NB4 (cell line): ENCODE data around the gene COX7A2.

Experiments used
- MYC ChIP-seq: IDR thresholded peaks from 2 replicates; pipeline ENCODE4 v1.6.1; 2011; ENCODE audit warnings: low read depth, low read length
- POLR2A ChIP-seq: IDR thresholded peaks from 2 replicates; pipeline ENCODE4 v1.6.1; 2011; ENCODE audit warnings: mild to moderate bottlenecking; ENCODE audit not compliant: insufficient read length; ENCODE audit errors: extremely low read depth
- TF ChIP-seq, protein P1 (sequence below): IDR thresholded peaks from one replicate; pipeline ENCODE4 v1.5.1; 2012; ENCODE audit warnings: low read depth, low read length
- TF ChIP-seq, protein P2 (sequence below): IDR thresholded peaks from 2 replicates; pipeline ENCODE4 v1.6.1; 2011; ENCODE audit warnings: low read depth, low read length

DNA sequence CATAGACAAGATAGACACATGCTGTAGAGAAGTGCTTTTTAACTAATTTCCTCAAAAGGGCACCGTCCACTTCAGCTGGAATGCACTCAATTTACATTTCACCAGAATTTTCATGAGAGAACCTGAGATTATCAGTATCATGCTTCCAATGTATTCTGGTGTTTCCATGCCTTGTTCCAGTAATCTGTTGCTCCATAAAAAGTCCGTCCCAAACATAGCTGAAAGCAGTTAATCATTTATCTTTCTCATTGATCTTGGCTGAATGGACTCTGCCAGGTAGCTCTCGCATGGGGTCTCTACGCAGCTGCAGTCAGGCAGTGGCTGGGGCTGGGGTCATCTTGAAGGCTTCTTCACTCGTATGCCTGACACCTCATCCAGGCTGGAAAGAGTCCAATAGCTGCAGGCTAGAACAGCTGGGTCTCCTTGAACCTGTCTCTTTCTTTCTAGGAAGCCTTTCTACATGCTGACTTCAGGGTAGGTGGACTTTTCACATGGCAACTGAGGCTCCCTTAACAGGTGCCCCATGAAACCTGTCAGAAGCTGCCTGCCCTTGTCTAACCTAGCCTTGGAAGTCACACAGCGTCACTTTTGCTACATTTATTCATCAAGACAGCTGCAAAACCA, 19.2 kb downstream of the COX7A2 start:
- TF ChIP-seq MYC (no peak), POLR2A (no peak)
- TF ChIP-seq, protein P1, sequence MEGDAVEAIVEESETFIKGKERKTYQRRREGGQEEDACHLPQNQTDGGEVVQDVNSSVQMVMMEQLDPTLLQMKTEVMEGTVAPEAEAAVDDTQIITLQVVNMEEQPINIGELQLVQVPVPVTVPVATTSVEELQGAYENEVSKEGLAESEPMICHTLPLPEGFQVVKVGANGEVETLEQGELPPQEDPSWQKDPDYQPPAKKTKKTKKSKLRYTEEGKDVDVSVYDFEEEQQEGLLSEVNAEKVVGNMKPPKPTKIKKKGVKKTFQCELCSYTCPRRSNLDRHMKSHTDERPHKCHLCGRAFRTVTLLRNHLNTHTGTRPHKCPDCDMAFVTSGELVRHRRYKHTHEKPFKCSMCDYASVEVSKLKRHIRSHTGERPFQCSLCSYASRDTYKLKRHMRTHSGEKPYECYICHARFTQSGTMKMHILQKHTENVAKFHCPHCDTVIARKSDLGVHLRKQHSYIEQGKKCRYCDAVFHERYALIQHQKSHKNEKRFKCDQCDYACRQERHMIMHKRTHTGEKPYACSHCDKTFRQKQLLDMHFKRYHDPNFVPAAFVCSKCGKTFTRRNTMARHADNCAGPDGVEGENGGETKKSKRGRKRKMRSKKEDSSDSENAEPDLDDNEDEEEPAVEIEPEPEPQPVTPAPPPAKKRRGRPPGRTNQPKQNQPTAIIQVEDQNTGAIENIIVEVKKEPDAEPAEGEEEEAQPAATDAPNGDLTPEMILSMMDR: no peak
- TF ChIP-seq, protein P2, sequence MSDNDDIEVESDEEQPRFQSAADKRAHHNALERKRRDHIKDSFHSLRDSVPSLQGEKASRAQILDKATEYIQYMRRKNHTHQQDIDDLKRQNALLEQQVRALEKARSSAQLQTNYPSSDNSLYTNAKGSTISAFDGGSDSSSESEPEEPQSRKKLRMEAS: no peak
